Osteoblast (primary cell): ENCODE data around the gene NCAPG2. TPM values are rescaled to one million over a fixed set of nuclear protein-coding genes. Genes with fewer than 3 reads are reported as not detected.

Source experiments
- DNase-seq: peaks from one replicate; pipeline ENCODE4 v3.0.0; 2011; ENCODE audit warnings: low spot score, mixed read lengths; ENCODE audit not compliant: insufficient read length; ENCODE audit errors: missing footprints
- H2AFZ ChIP-seq: 2 replicates; pipeline ENCODE4 v1.6.0; 2011; ENCODE audit warnings: mild to moderate bottlenecking, low read length
- H3K27ac ChIP-seq: 2 replicates; pipeline ENCODE4 v1.5.1; 2011; ENCODE audit warnings: mild to moderate bottlenecking, low read depth, low read length, moderate library complexity
- H3K27me3 ChIP-seq: 2 replicates; pipeline ENCODE4 v1.6.0; 2012; ENCODE audit warnings: mild to moderate bottlenecking, control low read depth, inconsistent platforms, low read length, moderate library complexity; ENCODE audit not compliant: insufficient read depth
- H3K36me3 ChIP-seq: 2 replicates; pipeline ENCODE4 v1.5.1; 2011; ENCODE audit warnings: mild to moderate bottlenecking, low read length, control low read depth, moderate library complexity; ENCODE audit not compliant: insufficient read depth
- H3K4me1 ChIP-seq: 2 replicates; pipeline ENCODE4 v1.5.1; 2011; ENCODE audit warnings: mild to moderate bottlenecking, low read length, control low read depth, moderate library complexity; ENCODE audit not compliant: insufficient read depth
- H3K4me2 ChIP-seq: 2 replicates; pipeline ENCODE4 v1.6.0; 2011; ENCODE audit warnings: mild to moderate bottlenecking, low read length; ENCODE audit not compliant: insufficient read depth
- H3K4me3 ChIP-seq: fragments of 200-600 bp; sonication (generic); 3 replicates; pipeline ENCODE4 v1.5.1; 2012; ENCODE audit warnings: mild to moderate bottlenecking, low read length, inconsistent platforms; ENCODE audit not compliant: insufficient read depth
- H3K79me2 ChIP-seq: 2 replicates; pipeline ENCODE4 v1.6.0; 2012; ENCODE audit warnings: mild to moderate bottlenecking, low read length, control low read depth, inconsistent platforms; ENCODE audit not compliant: insufficient read depth
- H3K9me3 ChIP-seq: 2 replicates; pipeline ENCODE4 v1.5.1; 2011; ENCODE audit warnings: low read depth, low read length, control low read depth
- H4K20me1 ChIP-seq: 2 replicates; pipeline ENCODE4 v1.6.0; 2012; ENCODE audit warnings: mild to moderate bottlenecking, low read length, control low read depth; ENCODE audit not compliant: insufficient read depth
- total RNA-seq: library from RNA; depleted of rRNA; stranded (reverse); fragments of >200 nt; gene quantifications from 2 replicates; pipeline ENCODE4 v1.2.3, GENCODE V29; 2012
- TF ChIP-seq, protein P1 (sequence below): IDR thresholded peaks from 2 replicates; pipeline ENCODE4 v1.5.1; 2011; ENCODE audit warnings: mild to moderate bottlenecking, low read depth, low read length, moderate library complexity; ENCODE audit errors: extremely low read depth

The NCAPG2 gene
- total RNA-seq, 1 donor, result 8.0 TPM

DNA sequence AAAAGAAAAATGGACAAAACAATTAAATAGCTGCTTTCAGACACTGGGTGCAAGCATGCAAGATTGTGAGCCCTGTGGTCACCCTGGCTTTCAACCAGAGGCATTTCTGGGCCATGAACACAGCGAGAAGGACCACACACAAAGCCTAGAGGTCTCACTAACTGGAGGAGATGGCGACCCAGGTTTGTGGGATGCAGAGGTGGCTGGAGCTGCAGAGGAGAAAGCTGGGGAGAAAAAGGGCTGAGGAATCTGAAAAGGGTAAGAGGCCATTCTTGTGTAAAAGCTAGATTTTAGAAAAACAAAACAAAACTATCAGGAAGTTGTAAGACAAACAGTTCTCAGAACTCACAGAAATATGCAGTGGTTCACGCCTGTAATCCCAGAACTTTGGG lies 86.9 kb downstream of the NCAPG2 start:
- Histone ChIP-seq H2AFZ (no peak overlapping the region), H3K79me2 (no peaks in the 10 kb centered on the region), H3K27ac (peak overlapping the region; percentile 62), H3K36me3 (no peaks in the 10 kb centered on the region), H3K9me3 (no peaks in the 10 kb centered on the region), H3K4me2 (peak overlapping the region; percentile 6), H3K4me1 (peaks cover 20% of the 10 kb centered on the region), H3K4me3 (no peak overlapping the region), H4K20me1 (no peaks in the 10 kb centered on the region), H3K27me3 (no peaks in the 10 kb centered on the region)
- DNase-seq, result no peak
- TF ChIP-seq, protein P1, sequence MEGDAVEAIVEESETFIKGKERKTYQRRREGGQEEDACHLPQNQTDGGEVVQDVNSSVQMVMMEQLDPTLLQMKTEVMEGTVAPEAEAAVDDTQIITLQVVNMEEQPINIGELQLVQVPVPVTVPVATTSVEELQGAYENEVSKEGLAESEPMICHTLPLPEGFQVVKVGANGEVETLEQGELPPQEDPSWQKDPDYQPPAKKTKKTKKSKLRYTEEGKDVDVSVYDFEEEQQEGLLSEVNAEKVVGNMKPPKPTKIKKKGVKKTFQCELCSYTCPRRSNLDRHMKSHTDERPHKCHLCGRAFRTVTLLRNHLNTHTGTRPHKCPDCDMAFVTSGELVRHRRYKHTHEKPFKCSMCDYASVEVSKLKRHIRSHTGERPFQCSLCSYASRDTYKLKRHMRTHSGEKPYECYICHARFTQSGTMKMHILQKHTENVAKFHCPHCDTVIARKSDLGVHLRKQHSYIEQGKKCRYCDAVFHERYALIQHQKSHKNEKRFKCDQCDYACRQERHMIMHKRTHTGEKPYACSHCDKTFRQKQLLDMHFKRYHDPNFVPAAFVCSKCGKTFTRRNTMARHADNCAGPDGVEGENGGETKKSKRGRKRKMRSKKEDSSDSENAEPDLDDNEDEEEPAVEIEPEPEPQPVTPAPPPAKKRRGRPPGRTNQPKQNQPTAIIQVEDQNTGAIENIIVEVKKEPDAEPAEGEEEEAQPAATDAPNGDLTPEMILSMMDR, result no peak

DNA sequence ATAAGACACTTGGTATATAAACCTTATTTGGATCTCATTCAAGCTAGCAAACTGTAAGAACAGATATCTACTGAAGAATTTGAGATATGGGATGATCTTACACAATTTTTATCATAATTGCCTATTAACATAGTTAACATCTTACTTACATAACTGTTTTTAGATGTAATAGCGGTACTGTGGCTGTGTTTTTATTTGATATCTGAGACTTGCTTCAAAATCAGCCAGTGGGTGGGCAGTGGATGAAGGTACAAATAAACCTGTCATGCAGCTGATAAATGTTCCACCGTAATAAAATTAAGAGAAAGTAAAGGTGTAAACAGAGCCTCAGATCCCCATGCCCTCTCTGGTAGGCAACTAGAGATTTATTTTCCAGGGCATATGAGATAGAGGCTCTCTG lies 88.6 kb downstream of the NCAPG2 start:
- Histone ChIP-seq H3K79me2 (no peaks in the 10 kb centered on the region), H4K20me1 (no peaks in the 10 kb centered on the region), H3K4me1 (peaks cover 20% of the 10 kb centered on the region), H3K9me3 (no peaks in the 10 kb centered on the region), H3K4me3 (no peak overlapping the region), H2AFZ (no peak overlapping the region), H3K27me3 (no peaks in the 10 kb centered on the region), H3K36me3 (no peaks in the 10 kb centered on the region), H3K27ac (no peak overlapping the region), H3K4me2 (no peak overlapping the region)
- DNase-seq, result no peak
- TF ChIP-seq, protein P1, result no peak

DNA sequence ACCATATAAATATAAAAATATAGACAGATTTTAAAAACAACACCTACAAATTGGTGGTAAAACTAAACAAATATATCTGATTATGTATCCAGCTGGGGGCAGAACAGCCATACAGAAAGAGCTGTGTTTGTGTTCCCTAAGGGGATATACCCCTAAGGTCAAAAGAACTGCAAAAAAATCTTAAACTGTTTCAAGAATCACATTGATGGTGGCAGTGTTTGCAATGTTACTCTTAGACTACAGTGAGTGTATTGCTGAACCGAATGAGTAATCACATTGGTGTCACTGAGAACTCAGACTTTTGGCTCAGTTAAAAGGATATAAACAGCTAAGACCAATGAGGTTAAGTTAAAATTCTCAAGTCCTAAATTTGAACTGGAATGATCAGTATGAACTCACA lies 89.9 kb downstream of the NCAPG2 start:
- no peaks in the 10 kb centered on the region for H3K79me2 ChIP-seq
- no peaks in the 10 kb centered on the region for H4K20me1 ChIP-seq
- no peak overlapping the region for H3K4me3 ChIP-seq
- no peak for DNase-seq
- H3K4me1 ChIP-seq, result peaks cover 20% of the 10 kb centered on the region
- TF ChIP-seq, protein P1, result peak; percentile 15
- no peaks in the 10 kb centered on the region for H3K9me3 ChIP-seq
- H3K27ac ChIP-seq, result no peak overlapping the region
- no peaks in the 10 kb centered on the region for H3K27me3 ChIP-seq
- no peaks in the 10 kb centered on the region for H3K36me3 ChIP-seq
- H3K4me2 ChIP-seq, result no peak overlapping the region
- no peak overlapping the region for H2AFZ ChIP-seq

DNA sequence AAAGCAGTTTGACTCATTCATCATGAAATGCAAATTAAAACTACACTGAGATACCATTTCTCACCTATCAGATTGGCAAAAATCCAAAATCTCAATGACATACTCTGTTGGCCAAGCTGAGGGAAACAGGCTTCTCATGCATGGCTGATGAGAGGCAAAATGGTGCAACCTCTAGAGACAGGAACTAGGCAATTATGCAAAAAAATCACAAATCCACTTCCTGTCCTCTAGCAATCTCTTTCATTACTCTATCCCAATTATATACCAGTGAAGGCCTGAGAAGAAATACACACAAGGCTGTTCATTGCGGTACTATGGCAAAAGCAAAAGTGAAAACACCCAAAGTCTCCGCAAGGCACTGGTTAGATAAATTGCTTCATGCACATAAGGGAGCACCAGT lies 91.1 kb downstream of the NCAPG2 start:
- H3K4me3 ChIP-seq, result no peak overlapping the region
- H4K20me1 ChIP-seq, result no peaks in the 10 kb centered on the region
- no peaks in the 10 kb centered on the region for H3K27me3 ChIP-seq
- H3K79me2 ChIP-seq, result no peaks in the 10 kb centered on the region
- H3K27ac ChIP-seq, result no peak overlapping the region
- TF ChIP-seq, protein P1, result no peak
- no peak overlapping the region for H3K4me2 ChIP-seq
- no peaks in the 10 kb centered on the region for H3K36me3 ChIP-seq
- H3K4me1 ChIP-seq, result peaks cover 20% of the 10 kb centered on the region
- H3K9me3 ChIP-seq, result no peaks in the 10 kb centered on the region
- H2AFZ ChIP-seq, result no peak overlapping the region
- DNase-seq, result no peak
